22Rv1 (cell line): ENCODE results near the gene LRRTM4.
"Not testable (repeated sequence)": the region's sequence is repeated elsewhere in the genome, so short reads cannot be mapped to it uniquely, and the experiment has no call there.

Source experiments
- CTCF ChIP-seq: fragments of 450-650 bp; IDR thresholded peaks from 2 replicates; pipeline ENCODE4 v1.5.1; 2017; ENCODE audit warnings: mild to moderate bottlenecking
- ZFX ChIP-seq: fragments of 450-650 bp; IDR thresholded peaks from 2 replicates; pipeline ENCODE4 v1.6.1; 2017; ENCODE audit warnings: antibody characterized with exemption, borderline replicate concordance

- not testable (repeated sequence) for TF ChIP-seq CTCF, ZFX
These were observed 740.9 kb downstream of the LRRTM4 start for GRCh38 chr2:76781313-76781712.
